Inflammatory macrophage treated with lipopolysaccharide for 4 hours (primary cell): ENCODE data around the gene RSF1.

Experiments used
- DNase-seq: peaks from one replicate; pipeline ENCODE4 v3.0.0-alpha.2; 2020

RSF1 gene

GRCh38 chr11:77800449-77800848 is 20.1 kb downstream of the RSF1 start:
- DNase-seq, result no peak

GRCh38 chr11:77799338-77799737 is 21.2 kb downstream of the RSF1 start:
- DNase-seq, result peak; percentile 61

GRCh38 chr11:77793972-77794371 is 26.6 kb downstream of the RSF1 start:
- DNase-seq, result no peak

- DNase-seq, result no peak
Observed at GRCh38 chr11:77791301-77791700, 29.2 kb downstream of the RSF1 start.

- no peak for DNase-seq
Observed at GRCh38 chr11:77789731-77790476, 30.6 kb downstream of the RSF1 start.

- DNase-seq, result no peak
Observed at GRCh38 chr11:77789061-77789730, 31.3 kb downstream of the RSF1 start.

GRCh38 chr11:77784572-77784971 is 36.0 kb downstream of the RSF1 start:
- no peak for DNase-seq

GRCh38 chr11:77783025-77783424 is 37.5 kb downstream of the RSF1 start:
- peak; percentile 54 for DNase-seq

- no peak for DNase-seq
Observed at GRCh38 chr11:77779935-77780334, 40.6 kb downstream of the RSF1 start.

- DNase-seq, result no peak
Observed at GRCh38 chr11:77778549-77778948, 42.0 kb downstream of the RSF1 start.

GRCh38 chr11:77778118-77778517 is 42.4 kb downstream of the RSF1 start:
- no peak for DNase-seq

GRCh38 chr11:77776455-77776854 is 44.1 kb downstream of the RSF1 start:
- peak; percentile 18 for DNase-seq

- DNase-seq, result no peak
Observed at GRCh38 chr11:77775936-77776335, 44.6 kb downstream of the RSF1 start.

- no peak for DNase-seq
Observed at GRCh38 chr11:77771135-77771534, 49.4 kb downstream of the RSF1 start.

- no peak for DNase-seq
Observed at GRCh38 chr11:77770629-77771028, 49.9 kb downstream of the RSF1 start.

- no peak for DNase-seq
Observed at GRCh38 chr11:77762426-77762825, 58.1 kb downstream of the RSF1 start.

- DNase-seq, result no peak
Observed at GRCh38 chr11:77761491-77761890, 59.0 kb downstream of the RSF1 start.

GRCh38 chr11:77758331-77758730 is 62.2 kb downstream of the RSF1 start:
- DNase-seq, result no peak

- no peak for DNase-seq
Observed at GRCh38 chr11:77753230-77753629, 67.3 kb downstream of the RSF1 start.

- no peak for DNase-seq
Observed at GRCh38 chr11:77752516-77752915, 68.0 kb downstream of the RSF1 start.

GRCh38 chr11:77750394-77751156 is 69.9 kb downstream of the RSF1 start:
- no peak for DNase-seq

GRCh38 chr11:77749232-77749631 is 71.3 kb downstream of the RSF1 start:
- no peak for DNase-seq

GRCh38 chr11:77748266-77748665 is 72.3 kb downstream of the RSF1 start:
- no peak for DNase-seq
